IMR-90 (cell line): ENCODE measurements around the gene AP4M1. TPM values are rescaled to one million over a fixed set of nuclear protein-coding genes. Genes with fewer than 3 reads are reported as not detected.

Experiments used
- ATAC-seq: fragments of 200-7000 bp; cut with Tn5 transposase; 2 replicates; pipeline ENCODE4 v1.9.1; 2020; ENCODE audit warnings: low read depth, mild to moderate bottlenecking, moderate library complexity
- BruUV-seq: library from RNA; stranded (reverse); fragments of 400-500 nt; replicated peaks from 2 replicates; lab custom pipeline; 2021; lab: Mats Ljungman, UMichigan
- CTCF ChIA-PET: fragments of 300-600 bp; formaldehyde crosslinking; extraction: SDS; loops from one replicate; lab custom pipeline; 2021; ENCODE audit warnings: antibody characterized with exemption; lab: Yijun Ruan, JAX
- POLR2A ChIA-PET: fragments of 300-600 bp; sonication (Branson Sonifier 250); formaldehyde crosslinking; loops from one replicate; lab custom pipeline; 2022; ENCODE audit warnings: antibody characterized with exemption; ENCODE audit not compliant: unreplicated experiment; lab: Charles Lee
- DNase-seq: peaks from one replicate; pipeline ENCODE4 v3.0.0; 2013
- H2AFZ ChIP-seq: replicated peaks from 2 replicates; pipeline ENCODE3; 2013; ENCODE audit warnings: low read length, mild to moderate bottlenecking; ENCODE audit not compliant: poor library complexity
- H2AK5ac ChIP-seq: 2 replicates; pipeline ENCODE4 v1.6.1; 2013; ENCODE audit warnings: low read depth, low read length, inconsistent platforms
- H2AK9ac ChIP-seq: replicated peaks from 2 replicates; pipeline ENCODE3; 2013; ENCODE audit warnings: mild to moderate bottlenecking, low read depth, low read length, moderate library complexity; ENCODE audit not compliant: poor library complexity
- H2BK120ac ChIP-seq: 2 replicates; pipeline ENCODE4 v1.6.1; 2013; ENCODE audit warnings: low read depth, low read length, inconsistent platforms
- H2BK15ac ChIP-seq: 3 replicates; pipeline ENCODE4 v1.6.1; 2013; ENCODE audit warnings: low read depth, low read length, inconsistent platforms
- H2BK20ac ChIP-seq: 2 replicates; pipeline ENCODE4 v1.6.1; 2013; ENCODE audit warnings: low read depth, mild to moderate bottlenecking, inconsistent platforms, low read length, moderate library complexity
- H2BK5ac ChIP-seq: 2 replicates; pipeline ENCODE4 v1.6.1; 2013; ENCODE audit warnings: mild to moderate bottlenecking, low read depth, low read length, inconsistent platforms; ENCODE audit not compliant: poor library complexity, severe bottlenecking
- H3K14ac ChIP-seq: replicated peaks from 2 replicates; pipeline ENCODE4 v1.6.1; 2013; ENCODE audit warnings: low read depth, low read length, inconsistent platforms
- H3K18ac ChIP-seq: 2 replicates; pipeline ENCODE4 v1.6.1; 2013; ENCODE audit warnings: low read depth, low read length, control low read depth
- H3K23ac ChIP-seq: 2 replicates; pipeline ENCODE4 v1.6.1; 2013; ENCODE audit warnings: low read depth, low read length, inconsistent platforms
- H3K27ac ChIP-seq: 2 replicates; pipeline ENCODE4 v1.5.1; 2013; ENCODE audit warnings: mild to moderate bottlenecking, control low read depth, low read length; ENCODE audit not compliant: insufficient read depth
- H3K27me3 ChIP-seq: 2 replicates; pipeline ENCODE4 v1.6.1; 2013; ENCODE audit warnings: low read length; ENCODE audit not compliant: control insufficient read depth, insufficient read depth
- H3K36me3 ChIP-seq: 2 replicates; pipeline ENCODE4 v1.6.1; 2013; ENCODE audit warnings: low read length, mixed read lengths; ENCODE audit not compliant: control insufficient read depth, insufficient read depth
- H3K4ac ChIP-seq: 2 replicates; pipeline ENCODE4 v1.6.1; 2013; ENCODE audit warnings: low read depth, low read length, inconsistent platforms
- H3K4me1 ChIP-seq: 2 replicates; pipeline ENCODE4 v1.6.1; 2013; ENCODE audit warnings: low read length, mixed read lengths; ENCODE audit not compliant: control insufficient read depth, insufficient read depth
- H3K4me2 ChIP-seq: 2 replicates; pipeline ENCODE4 v1.6.1; 2013; ENCODE audit warnings: low read depth, mild to moderate bottlenecking, control low read depth, low read length, moderate library complexity
- H3K4me3 ChIP-seq: 2 replicates; pipeline ENCODE4 v1.5.1; 2013; ENCODE audit warnings: low read depth, mild to moderate bottlenecking, control low read depth, low read length, moderate library complexity; ENCODE audit not compliant: insufficient read depth
- H3K56ac ChIP-seq: 2 replicates; pipeline ENCODE4 v1.6.1; 2013; ENCODE audit warnings: low read length, inconsistent platforms; ENCODE audit not compliant: insufficient read depth; ENCODE audit errors: extremely low read depth
- H3K79me1 ChIP-seq, 2 experiments: 2 replicates each; pipeline ENCODE4 v1.6.1; 2013; ENCODE audit warnings: low read length in 2 of 2, inconsistent platforms in 1 of 2, low read depth in 1 of 2
- H3K9ac ChIP-seq: 2 replicates; pipeline ENCODE4 v1.6.1; 2013; ENCODE audit warnings: low read depth, low read length, control low read depth
- H3K9me1 ChIP-seq: 2 replicates; pipeline ENCODE4 v1.6.1; 2013; ENCODE audit warnings: low read length, inconsistent platforms; ENCODE audit not compliant: insufficient read depth
- H3K9me3 ChIP-seq: 2 replicates; pipeline ENCODE4 v1.6.1; 2013; ENCODE audit warnings: low read length; ENCODE audit not compliant: control insufficient read depth, insufficient read depth
- H4K20me1 ChIP-seq: 2 replicates; pipeline ENCODE4 v1.6.1; 2013; ENCODE audit warnings: low read length, inconsistent platforms; ENCODE audit not compliant: insufficient read depth
- H4K5ac ChIP-seq: 2 replicates; pipeline ENCODE4 v1.6.1; 2013; ENCODE audit warnings: mild to moderate bottlenecking, low read depth, low read length, control low read depth
- H4K8ac ChIP-seq, 2 experiments: 2 replicates each; pipeline ENCODE4 v1.6.1; 2013; ENCODE audit warnings: low read depth in 2 of 2, low read length in 2 of 2, control low read depth in 1 of 2, inconsistent platforms in 1 of 2
- H4K91ac ChIP-seq: 2 replicates; pipeline ENCODE4 v1.6.1; 2013; ENCODE audit warnings: low read depth, low read length, inconsistent platforms; ENCODE audit not compliant: insufficient read depth
- CEBPB ChIP-seq: IDR thresholded peaks from 2 replicates; pipeline ENCODE4 v1.6.1; 2012; ENCODE audit warnings: low read depth, low read length, improper control_type of control experiment
- CHD1 ChIP-seq: IDR thresholded peaks from 2 replicates; pipeline ENCODE4 v1.6.1; 2012; ENCODE audit warnings: low read depth, low read length, improper control_type of control experiment
- FOS ChIP-seq: fragments of 150-350 bp; IDR thresholded peaks from 2 replicates; pipeline ENCODE4 v1.6.1; 2016; ENCODE audit warnings: low read depth, low read length
- MAFK ChIP-seq: IDR thresholded peaks from 2 replicates; pipeline ENCODE4 v1.6.1; 2012; ENCODE audit warnings: low read depth, low read length, improper control_type of control experiment
- MAZ ChIP-seq: IDR thresholded peaks from 2 replicates; pipeline ENCODE4 v1.6.1; 2012; ENCODE audit warnings: low read depth, mild to moderate bottlenecking, low read length, improper control_type of control experiment, moderate library complexity, borderline replicate concordance
- MXI1 ChIP-seq: IDR thresholded peaks from 2 replicates; pipeline ENCODE4 v1.6.1; 2012; ENCODE audit warnings: low read depth, mild to moderate bottlenecking, low read length, moderate library complexity, borderline replicate concordance
- NFE2L2 ChIP-seq: fragments of 150-350 bp; IDR thresholded peaks from 2 replicates; pipeline ENCODE4 v1.6.1; 2016; ENCODE audit warnings: low read depth, mild to moderate bottlenecking, low read length
- POLR2A ChIP-seq: IDR thresholded peaks from 2 replicates; pipeline ENCODE4 v1.6.1; 2012; ENCODE audit warnings: mild to moderate bottlenecking, low read depth, low read length
- RAD21 ChIP-seq: IDR thresholded peaks from 2 replicates; pipeline ENCODE4 v1.6.1; 2012; ENCODE audit warnings: low read length, improper control_type of control experiment
- RCOR1 ChIP-seq: IDR thresholded peaks from 2 replicates; pipeline ENCODE4 v1.6.1; 2012; ENCODE audit warnings: mild to moderate bottlenecking, low read length, improper control_type of control experiment; ENCODE audit not compliant: insufficient replicate concordance
- RFX5 ChIP-seq: IDR thresholded peaks from 2 replicates; pipeline ENCODE4 v1.8.0; 2012; ENCODE audit warnings: low read depth, mild to moderate bottlenecking, low read length, moderate library complexity
- SMC3 ChIP-seq: fragments of 150-350 bp; IDR thresholded peaks from 2 replicates; pipeline ENCODE4 v1.6.1; 2016; ENCODE audit warnings: low read depth, mild to moderate bottlenecking, antibody characterized with exemption, low read length, moderate library complexity
- WGBS, 2 experiments: methylation state at CpG; one replicate each; pipeline versions ENCODE4 v1.1.5 to v1.1.7; 2013; ENCODE audit warnings: missing lambda C conversion rate in 2 of 2; ENCODE audit not compliant: insufficient read length in 1 of 2; ENCODE audit errors: extremely low coverage in 2 of 2; 5-methylcytosine and 5-hydroxymethylcytosine counted together
- dilution Hi-C: fragments of 300-500 bp; cut with HindIII; formaldehyde crosslinking; loops from one replicate; pipeline ENCODE4 v1.14.3; 2018; ENCODE audit warnings: low sequenced_read_pairs; ENCODE audit not compliant: unreplicated experiment
- in situ Hi-C: fragments of 300-500 bp; cut with MboI; formaldehyde crosslinking; loops from 3 replicates; pipeline ENCODE4 v1.14.3; 2019; ENCODE audit warnings: low sequenced_read_pairs, inconsistent platforms, mixed read lengths
- intact Hi-C: fragments of 100-400 bp; cut with micrococcal nuclease; formaldehyde crosslinking; loops from 2 replicates; pipeline ENCODE4 v1.10.0; 2022
- polyA plus RNA-seq, 3 experiments: library from polyadenylated mRNA; depleted of rRNA; stranded (reverse); fragments of >200 nt; gene quantifications; 2 replicates each; pipeline ENCODE4 v1.2.3, GENCODE V29; 2012; ENCODE audit warnings: low replicate concordance in 1 of 3
- total RNA-seq: library from RNA; depleted of rRNA; stranded (reverse); fragments of >200 nt; gene quantifications from 2 replicates; pipeline ENCODE4 v1.2.3, GENCODE V29; 2012
- TF ChIP-seq, protein P1 (sequence below): fragments of 150-350 bp; IDR thresholded peaks from 2 replicates; pipeline ENCODE4 v1.6.1; 2016; ENCODE audit warnings: low read depth, mild to moderate bottlenecking, low read length, moderate library complexity, borderline replicate concordance
- TF ChIP-seq, protein P2 (sequence below): conservative IDR thresholded peaks from 2 replicates; pipeline ENCODE4 v1.5.1; 2012; ENCODE audit warnings: mild to moderate bottlenecking, low read depth, low read length, improper control_type of control experiment

AP4M1 gene
- total and polyA plus RNA-seq, 2 of the 4 experiments (the other 2 are of a cell fraction): 21.1 to 21.4 TPM

DNA sequence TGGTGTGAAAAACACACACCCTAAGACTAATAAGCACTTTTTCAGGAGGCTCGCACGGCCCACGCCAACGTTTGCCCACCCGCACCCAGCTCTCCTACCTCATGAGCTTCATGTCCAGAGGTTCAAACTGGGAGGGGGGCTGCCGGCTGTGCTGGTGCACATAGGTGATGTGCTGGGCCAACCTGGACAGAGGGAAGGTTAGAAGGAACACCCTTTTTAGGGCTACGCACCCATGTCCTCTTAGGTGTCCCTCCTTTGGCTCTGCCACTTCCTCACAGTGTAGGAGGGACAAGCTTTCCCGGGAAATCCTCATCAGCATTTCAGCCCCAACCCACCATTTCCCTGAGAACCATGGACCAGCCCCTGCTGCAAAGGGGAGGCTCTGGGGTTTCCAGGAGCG is 6.2 kb upstream of the AP4M1 start:
- Histone ChIP-seq H4K5ac (no peak overlapping the region), H3K56ac (no peak overlapping the region), H4K8ac (no peak overlapping the region), H3K27ac (no peak overlapping the region), H2BK120ac (no peak overlapping the region), H2BK5ac (no peak overlapping the region), H4K91ac (no peak overlapping the region), H3K79me1 (peaks cover 49 to 85% of the 10 kb centered on the region in 2 experiments), H3K4me3 (no peak overlapping the region), H4K20me1 (peaks cover 15% of the 10 kb centered on the region), H2AK5ac (no peak overlapping the region), H3K9me1 (peaks cover 8% of the 10 kb centered on the region), H3K14ac (no peak overlapping the region), H3K9ac (no peak overlapping the region), H3K4me2 (no peak overlapping the region), H3K4ac (no peak overlapping the region), H2AFZ (no peak overlapping the region), H2BK15ac (no peak overlapping the region), H3K27me3 (no peaks in the 10 kb centered on the region), H3K18ac (no peak overlapping the region), H2BK20ac (no peak overlapping the region), H3K9me3 (no peaks in the 10 kb centered on the region), H2AK9ac (no peak overlapping the region), H3K4me1 (peaks cover 8% of the 10 kb centered on the region), H3K36me3 (peaks cover 83% of the 10 kb centered on the region), H3K23ac (no peak overlapping the region)
- DNase-seq (no peak), ATAC-seq (no peak)
- TF ChIP-seq, protein P1, sequence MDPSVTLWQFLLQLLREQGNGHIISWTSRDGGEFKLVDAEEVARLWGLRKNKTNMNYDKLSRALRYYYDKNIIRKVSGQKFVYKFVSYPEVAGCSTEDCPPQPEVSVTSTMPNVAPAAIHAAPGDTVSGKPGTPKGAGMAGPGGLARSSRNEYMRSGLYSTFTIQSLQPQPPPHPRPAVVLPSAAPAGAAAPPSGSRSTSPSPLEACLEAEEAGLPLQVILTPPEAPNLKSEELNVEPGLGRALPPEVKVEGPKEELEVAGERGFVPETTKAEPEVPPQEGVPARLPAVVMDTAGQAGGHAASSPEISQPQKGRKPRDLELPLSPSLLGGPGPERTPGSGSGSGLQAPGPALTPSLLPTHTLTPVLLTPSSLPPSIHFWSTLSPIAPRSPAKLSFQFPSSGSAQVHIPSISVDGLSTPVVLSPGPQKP: no peak
- TF ChIP-seq MAZ (no peak), NFE2L2 (no peak), CEBPB (no peak), MAFK (no peak), RCOR1 (no peak), FOS (no peak), CHD1 (no peak), RFX5 (no peak), POLR2A (no peak), SMC3 (no peak), MXI1 (no peak), RAD21 (no peak)
- TF ChIP-seq, protein P2, sequence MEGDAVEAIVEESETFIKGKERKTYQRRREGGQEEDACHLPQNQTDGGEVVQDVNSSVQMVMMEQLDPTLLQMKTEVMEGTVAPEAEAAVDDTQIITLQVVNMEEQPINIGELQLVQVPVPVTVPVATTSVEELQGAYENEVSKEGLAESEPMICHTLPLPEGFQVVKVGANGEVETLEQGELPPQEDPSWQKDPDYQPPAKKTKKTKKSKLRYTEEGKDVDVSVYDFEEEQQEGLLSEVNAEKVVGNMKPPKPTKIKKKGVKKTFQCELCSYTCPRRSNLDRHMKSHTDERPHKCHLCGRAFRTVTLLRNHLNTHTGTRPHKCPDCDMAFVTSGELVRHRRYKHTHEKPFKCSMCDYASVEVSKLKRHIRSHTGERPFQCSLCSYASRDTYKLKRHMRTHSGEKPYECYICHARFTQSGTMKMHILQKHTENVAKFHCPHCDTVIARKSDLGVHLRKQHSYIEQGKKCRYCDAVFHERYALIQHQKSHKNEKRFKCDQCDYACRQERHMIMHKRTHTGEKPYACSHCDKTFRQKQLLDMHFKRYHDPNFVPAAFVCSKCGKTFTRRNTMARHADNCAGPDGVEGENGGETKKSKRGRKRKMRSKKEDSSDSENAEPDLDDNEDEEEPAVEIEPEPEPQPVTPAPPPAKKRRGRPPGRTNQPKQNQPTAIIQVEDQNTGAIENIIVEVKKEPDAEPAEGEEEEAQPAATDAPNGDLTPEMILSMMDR: no peak
- 80% methylated on average over 1 of the region's 9 CpGs; no CpG with 5 or more reads in 1 of the 2 experiments for WGBS, 2 experiments
- BruUV-seq: no TSS peak
- in situ Hi-C loops (no loop called here), intact Hi-C loops (no loop called here), dilution Hi-C loops (no loop called here)
- ChIA-PET CTCF (no interaction called here), POLR2A (no interaction called here)
